Endothelial cell of umbilical vein (primary cell): Measurements from ENCODE around the gene TPM1.

Source experiments
- EZH2 ChIP-seq: IDR thresholded peaks from 2 replicates; pipeline ENCODE4 v1.6.1; 2012; ENCODE audit warnings: borderline replicate concordance, low read depth, mild to moderate bottlenecking, moderate library complexity, low read length, inconsistent platforms; ENCODE audit not compliant: severe bottlenecking
- FOS ChIP-seq: IDR thresholded peaks from 2 replicates; pipeline ENCODE4 v1.6.1; 2011; ENCODE audit warnings: mild to moderate bottlenecking, low read length, moderate library complexity, borderline replicate concordance; ENCODE audit not compliant: insufficient read depth
- JUN ChIP-seq: IDR thresholded peaks from 2 replicates; pipeline ENCODE4 v1.6.1; 2011; ENCODE audit warnings: borderline replicate concordance, low read depth; ENCODE audit not compliant: insufficient read length, insufficient read depth
- POLR2A ChIP-seq: IDR thresholded peaks from 2 replicates; pipeline ENCODE4 v1.6.1; 2012; ENCODE audit warnings: low read depth, mild to moderate bottlenecking, control low read depth, low read length
- POLR2AphosphoS5 ChIP-seq: IDR thresholded peaks from 2 replicates; pipeline ENCODE4 v1.6.1; 2012; ENCODE audit warnings: low read depth, mild to moderate bottlenecking, control low read depth, low read length, moderate library complexity; ENCODE audit not compliant: insufficient read depth
- TF ChIP-seq, protein P1 (sequence below), 2 donors: IDR thresholded peaks; 1 replicate in 1 of 2; 2 replicates in 1 of 2; pipeline ENCODE4 v1.5.1; 2011; ENCODE audit warnings: low read length in 2 of 2, mild to moderate bottlenecking in 2 of 2, moderate library complexity in 2 of 2, control low read depth in 1 of 2, inconsistent platforms in 1 of 2, low read depth in 1 of 2; ENCODE audit not compliant: insufficient read depth in 1 of 2; ENCODE audit errors: extremely low read depth in 1 of 2
- TF ChIP-seq, protein P2 (sequence below): IDR thresholded peaks from 2 replicates; pipeline ENCODE4 v1.6.1; 2011; ENCODE audit not compliant: insufficient read depth, insufficient read length

DNA sequence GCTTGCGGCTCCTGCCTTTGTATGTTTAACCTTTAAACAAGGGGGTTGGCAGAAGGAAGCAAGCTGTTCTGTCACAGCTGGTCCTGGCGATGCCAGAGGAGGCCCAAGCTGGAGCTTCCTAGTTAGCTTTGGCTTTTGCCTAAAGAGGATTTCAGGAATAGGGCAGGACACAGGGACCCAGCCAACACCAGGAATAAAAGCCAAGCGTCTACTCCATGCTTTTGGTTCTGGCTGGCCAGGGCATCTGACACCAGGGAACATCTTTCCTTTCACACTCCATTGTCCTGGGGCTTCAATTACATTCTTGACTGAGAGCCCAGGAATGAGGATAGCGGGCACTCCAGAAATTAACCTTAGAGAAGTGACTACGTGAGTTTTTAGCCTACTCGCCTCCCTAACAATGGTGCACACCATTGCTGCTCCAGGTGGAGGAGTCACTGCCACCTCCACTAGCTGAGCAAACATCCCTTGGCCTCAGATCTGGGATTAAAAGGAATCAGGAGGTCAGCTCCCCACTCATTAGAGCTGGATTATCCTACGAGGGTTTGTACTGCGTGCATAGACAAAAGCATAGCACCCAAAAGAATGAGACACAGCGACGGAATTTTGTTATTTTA is 38.2 kb downstream of the TPM1 start:
- TF ChIP-seq JUN (no peak), EZH2 (no peak), POLR2A (no peak), POLR2AphosphoS5 (no peak), FOS (no peak)
- TF ChIP-seq, protein P1, sequence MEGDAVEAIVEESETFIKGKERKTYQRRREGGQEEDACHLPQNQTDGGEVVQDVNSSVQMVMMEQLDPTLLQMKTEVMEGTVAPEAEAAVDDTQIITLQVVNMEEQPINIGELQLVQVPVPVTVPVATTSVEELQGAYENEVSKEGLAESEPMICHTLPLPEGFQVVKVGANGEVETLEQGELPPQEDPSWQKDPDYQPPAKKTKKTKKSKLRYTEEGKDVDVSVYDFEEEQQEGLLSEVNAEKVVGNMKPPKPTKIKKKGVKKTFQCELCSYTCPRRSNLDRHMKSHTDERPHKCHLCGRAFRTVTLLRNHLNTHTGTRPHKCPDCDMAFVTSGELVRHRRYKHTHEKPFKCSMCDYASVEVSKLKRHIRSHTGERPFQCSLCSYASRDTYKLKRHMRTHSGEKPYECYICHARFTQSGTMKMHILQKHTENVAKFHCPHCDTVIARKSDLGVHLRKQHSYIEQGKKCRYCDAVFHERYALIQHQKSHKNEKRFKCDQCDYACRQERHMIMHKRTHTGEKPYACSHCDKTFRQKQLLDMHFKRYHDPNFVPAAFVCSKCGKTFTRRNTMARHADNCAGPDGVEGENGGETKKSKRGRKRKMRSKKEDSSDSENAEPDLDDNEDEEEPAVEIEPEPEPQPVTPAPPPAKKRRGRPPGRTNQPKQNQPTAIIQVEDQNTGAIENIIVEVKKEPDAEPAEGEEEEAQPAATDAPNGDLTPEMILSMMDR (IDR thresholded peaks at IDR 0.05; ENCODE audit: extremely low read depth in 1 of 2, insufficient read depth in 1 of 2, low read depth in 1 of 2, low read length in 2 of 2), result no peak
- TF ChIP-seq, protein P2, sequence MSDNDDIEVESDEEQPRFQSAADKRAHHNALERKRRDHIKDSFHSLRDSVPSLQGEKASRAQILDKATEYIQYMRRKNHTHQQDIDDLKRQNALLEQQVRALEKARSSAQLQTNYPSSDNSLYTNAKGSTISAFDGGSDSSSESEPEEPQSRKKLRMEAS, result no peak
